Neural progenitor cell (in vitro differentiated cells): ENCODE measurements around the gene FAF1. TPM values are rescaled to one million over a fixed set of nuclear protein-coding genes. Genes with fewer than 3 reads are reported as not detected.
A peak's percentile ranks its signal among the peaks of the same experiment; 100 is the strongest.

ENCODE experiments used
- DNase-seq: peaks from one replicate; pipeline ENCODE4 v3.0.0-alpha.2; 2016; ENCODE audit warnings: low spot score
- H2AFZ ChIP-seq: fragments of 200-600 bp; sonication (generic); replicated peaks from 2 replicates; pipeline ENCODE4 v1.6.1; 2016; ENCODE audit warnings: antibody characterized with exemption
- H3F3A ChIP-seq: fragments of 200-600 bp; sonication (generic); 2 replicates; pipeline ENCODE4 v1.6.1; 2016; ENCODE audit warnings: antibody characterized with exemption, low read depth
- H3K27ac ChIP-seq: fragments of 200-600 bp; sonication (generic); 2 replicates; pipeline ENCODE4 v1.5.1; 2016; ENCODE audit warnings: mild to moderate bottlenecking
- H3K27me3 ChIP-seq: fragments of 200-600 bp; sonication (generic); 2 replicates; pipeline ENCODE4 v1.6.1; 2016; ENCODE audit warnings: mild to moderate bottlenecking, moderate library complexity
- H3K36me3 ChIP-seq: fragments of 200-600 bp; sonication (generic); 2 replicates; pipeline ENCODE4 v1.5.1; 2016
- H3K4me1 ChIP-seq: fragments of 200-600 bp; sonication (generic); 2 replicates; pipeline ENCODE4 v1.6.1; 2016; ENCODE audit warnings: mixed run types
- H3K4me2 ChIP-seq: fragments of 200-600 bp; sonication (generic); 2 replicates; pipeline ENCODE4 v1.6.1; 2016
- H3K4me3 ChIP-seq: fragments of 200-600 bp; sonication (generic); 2 replicates; pipeline ENCODE4 v1.5.1; 2016
- H3K79me2 ChIP-seq: fragments of 200-600 bp; sonication (generic); 2 replicates; pipeline ENCODE4 v1.6.1; 2016; ENCODE audit warnings: low read depth
- H3K9ac ChIP-seq: fragments of 200-600 bp; sonication (generic); 2 replicates; pipeline ENCODE4 v1.6.1; 2016
- H3K9me3 ChIP-seq: fragments of 200-600 bp; sonication (generic); 2 replicates; pipeline ENCODE4 v1.5.1; 2016; ENCODE audit warnings: low read depth
- H4K20me1 ChIP-seq: fragments of 200-600 bp; sonication (generic); 2 replicates; pipeline ENCODE4 v1.6.1; 2016; ENCODE audit warnings: low read depth
- H3K27ac Mint-ChIP-seq: 3 replicates; pipeline ENCODE4 v1.8.0; 2021; ENCODE audit warnings: mixed read lengths
- H3K27me3 Mint-ChIP-seq: 2 replicates; pipeline ENCODE4 v1.8.0; 2022; ENCODE audit warnings: low read depth, mild to moderate bottlenecking, inconsistent platforms, moderate library complexity, mixed read lengths; ENCODE audit not compliant: insufficient read depth
- H3K36me3 Mint-ChIP-seq: 3 replicates; pipeline ENCODE4 v1.8.0; 2021; ENCODE audit warnings: mixed read lengths
- H3K4me1 Mint-ChIP-seq: 3 replicates; pipeline ENCODE4 v1.8.0; 2021; ENCODE audit warnings: mixed read lengths
- H3K4me3 Mint-ChIP-seq: 3 replicates; pipeline ENCODE4 v1.8.0; 2021; ENCODE audit warnings: mild to moderate bottlenecking, moderate library complexity, mixed read lengths
- H3K9me3 Mint-ChIP-seq: 3 replicates; pipeline ENCODE4 v1.8.0; 2020; ENCODE audit warnings: mixed read lengths
- EZH2 ChIP-seq: fragments of 200-600 bp; sonication (generic); IDR thresholded peaks from 2 replicates; pipeline ENCODE4 v1.6.1; 2017; ENCODE audit warnings: antibody characterized with exemption, mild to moderate bottlenecking, moderate library complexity
- EZH2phosphoT487 ChIP-seq: fragments of 200-600 bp; sonication (generic); IDR thresholded peaks from 2 replicates; pipeline ENCODE4 v1.6.1; 2017; ENCODE audit warnings: antibody characterized with exemption
- total RNA-seq: library from RNA; depleted of rRNA; stranded (reverse); fragments of >200 nt; gene quantifications from 2 replicates; pipeline ENCODE4 v1.2.3, GENCODE V29; 2015; ENCODE audit warnings: low replicate concordance
- TF ChIP-seq, protein P1 (sequence below): fragments of 200-600 bp; sonication (generic); IDR thresholded peaks from 2 replicates; pipeline ENCODE4 v1.5.1; 2017; ENCODE audit warnings: antibody characterized with exemption, mild to moderate bottlenecking

FAF1 gene
- total RNA-seq, 1 donor from 2014 or later = 103 TPM

GRCh38 chr1:50702395-50702794, 257.7 kb downstream of the FAF1 start:
- no peaks in the 10 kb centered on the region for H3K79me2 ChIP-seq
- H3K4me1 ChIP-seq = peaks cover 85% of the 10 kb centered on the region
- no peaks in the 10 kb centered on the region for H3K9me3 ChIP-seq
- H3K4me1 Mint-ChIP-seq = peaks cover 60% of the 10 kb centered on the region
- H3K36me3 ChIP-seq = no peaks in the 10 kb centered on the region
- no peaks in the 10 kb centered on the region for H3K27me3 Mint-ChIP-seq
- peak overlapping the region; percentile 82 for H3K27ac ChIP-seq
- no peak overlapping the region for H2AFZ ChIP-seq
- H3K27me3 ChIP-seq = no peaks in the 10 kb centered on the region
- H3K4me3 Mint-ChIP-seq = no peak overlapping the region
- TF ChIP-seq EZH2 (no peak), EZH2phosphoT487 (no peak)
- TF ChIP-seq, protein P1, sequence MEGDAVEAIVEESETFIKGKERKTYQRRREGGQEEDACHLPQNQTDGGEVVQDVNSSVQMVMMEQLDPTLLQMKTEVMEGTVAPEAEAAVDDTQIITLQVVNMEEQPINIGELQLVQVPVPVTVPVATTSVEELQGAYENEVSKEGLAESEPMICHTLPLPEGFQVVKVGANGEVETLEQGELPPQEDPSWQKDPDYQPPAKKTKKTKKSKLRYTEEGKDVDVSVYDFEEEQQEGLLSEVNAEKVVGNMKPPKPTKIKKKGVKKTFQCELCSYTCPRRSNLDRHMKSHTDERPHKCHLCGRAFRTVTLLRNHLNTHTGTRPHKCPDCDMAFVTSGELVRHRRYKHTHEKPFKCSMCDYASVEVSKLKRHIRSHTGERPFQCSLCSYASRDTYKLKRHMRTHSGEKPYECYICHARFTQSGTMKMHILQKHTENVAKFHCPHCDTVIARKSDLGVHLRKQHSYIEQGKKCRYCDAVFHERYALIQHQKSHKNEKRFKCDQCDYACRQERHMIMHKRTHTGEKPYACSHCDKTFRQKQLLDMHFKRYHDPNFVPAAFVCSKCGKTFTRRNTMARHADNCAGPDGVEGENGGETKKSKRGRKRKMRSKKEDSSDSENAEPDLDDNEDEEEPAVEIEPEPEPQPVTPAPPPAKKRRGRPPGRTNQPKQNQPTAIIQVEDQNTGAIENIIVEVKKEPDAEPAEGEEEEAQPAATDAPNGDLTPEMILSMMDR = no peak
- peak overlapping the region; percentile 85 for H3K4me2 ChIP-seq
- H4K20me1 ChIP-seq = no peaks in the 10 kb centered on the region
- H3F3A ChIP-seq = peaks cover 36% of the 10 kb centered on the region
- no peak for DNase-seq
- H3K27ac Mint-ChIP-seq = no peak overlapping the region
- H3K9ac ChIP-seq = no peak overlapping the region
- no peaks in the 10 kb centered on the region for H3K9me3 Mint-ChIP-seq
- H3K36me3 Mint-ChIP-seq = no peaks in the 10 kb centered on the region
- H3K4me3 ChIP-seq = no peak overlapping the region

DNA sequence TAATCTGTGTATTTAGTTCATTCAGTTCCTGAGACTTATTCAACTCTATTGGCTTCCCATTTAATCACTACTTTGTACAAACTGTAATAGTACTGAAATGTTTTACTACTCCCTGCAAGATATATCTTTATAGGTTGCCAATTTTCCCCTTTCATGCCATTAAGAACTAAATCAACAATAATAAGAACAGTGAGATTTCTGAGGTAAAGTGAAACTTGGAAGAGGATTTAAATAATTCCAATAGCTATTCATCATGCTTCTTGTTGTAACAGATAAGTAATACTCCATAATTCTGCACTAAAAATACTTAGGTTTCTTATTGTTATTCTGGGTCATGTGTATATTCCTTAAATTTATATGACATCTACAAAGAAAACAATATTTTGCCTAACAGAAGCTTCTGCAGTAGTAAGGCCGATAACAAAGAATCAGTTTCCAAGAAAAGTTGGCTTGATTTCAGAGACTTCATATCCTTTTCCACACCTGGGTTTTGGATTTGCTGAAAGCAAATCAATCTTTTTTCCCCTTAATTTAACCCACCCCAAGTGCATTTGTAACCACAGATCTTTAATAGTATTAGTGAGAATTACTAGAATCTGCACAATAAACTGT, 258.3 kb downstream of the FAF1 start:
- Histone ChIP-seq H3K27me3 (no peaks in the 10 kb centered on the region), H3K9ac (no peak overlapping the region), H3K4me1 (peaks cover 91% of the 10 kb centered on the region), H3K4me3 (no peak overlapping the region), H2AFZ (no peak overlapping the region), H3K79me2 (no peaks in the 10 kb centered on the region), H3K4me2 (peak overlapping the region; percentile 85), H3K36me3 (no peaks in the 10 kb centered on the region), H3F3A (peaks cover 36% of the 10 kb centered on the region), H4K20me1 (no peaks in the 10 kb centered on the region), H3K27ac (peak overlapping the region; percentile 82), H3K9me3 (no peaks in the 10 kb centered on the region)
- no peak overlapping the region for H3K4me3 Mint-ChIP-seq
- no peaks in the 10 kb centered on the region for H3K36me3 Mint-ChIP-seq
- no peaks in the 10 kb centered on the region for H3K27me3 Mint-ChIP-seq
- H3K27ac Mint-ChIP-seq = peak overlapping the region; percentile 7
- no peaks in the 10 kb centered on the region for H3K9me3 Mint-ChIP-seq
- TF ChIP-seq EZH2 (no peak), EZH2phosphoT487 (no peak)
- TF ChIP-seq, protein P1 = no peak
- DNase-seq = no peak
- H3K4me1 Mint-ChIP-seq = peaks cover 62% of the 10 kb centered on the region

- no peaks in the 10 kb centered on the region for H4K20me1 ChIP-seq
- H2AFZ ChIP-seq = no peak overlapping the region
- H3K4me1 ChIP-seq = peaks cover 94% of the 10 kb centered on the region
- H3K36me3 Mint-ChIP-seq = no peaks in the 10 kb centered on the region
- H3K9ac ChIP-seq = no peak overlapping the region
- peaks cover 32% of the 10 kb centered on the region for H3F3A ChIP-seq
- no peaks in the 10 kb centered on the region for H3K27me3 Mint-ChIP-seq
- H3K27ac ChIP-seq = peak overlapping the region; percentile 82
- no peaks in the 10 kb centered on the region for H3K79me2 ChIP-seq
- peak overlapping the region; percentile 39 for H3K4me3 Mint-ChIP-seq
- H3K9me3 Mint-ChIP-seq = no peaks in the 10 kb centered on the region
- TF ChIP-seq, protein P1 = no peak
- no peak for TF ChIP-seq EZH2
- TF ChIP-seq EZH2phosphoT487 = no peak
- DNase-seq = no peak
- H3K36me3 ChIP-seq = no peaks in the 10 kb centered on the region
- no peaks in the 10 kb centered on the region for H3K9me3 ChIP-seq
- H3K4me2 ChIP-seq = peak overlapping the region; percentile 85
- H3K4me3 ChIP-seq = peak overlapping the region; percentile 22
- H3K27me3 ChIP-seq = no peaks in the 10 kb centered on the region
- peaks cover 60% of the 10 kb centered on the region for H3K4me1 Mint-ChIP-seq
- peak overlapping the region; percentile 93 for H3K27ac Mint-ChIP-seq
Observed at GRCh38 chr1:50700621-50701020, 259.4 kb downstream of the FAF1 start.
